Measurements from ENCODE around the gene TRAM2. TPM values are rescaled to one million over a fixed set of nuclear protein-coding genes. Genes with fewer than 3 reads are reported as not detected.

TRAM2 gene
- total RNA-seq, 4 donors from 2014 or later, result 3.8 to 33.2 (median 17.6) TPM

DNA sequence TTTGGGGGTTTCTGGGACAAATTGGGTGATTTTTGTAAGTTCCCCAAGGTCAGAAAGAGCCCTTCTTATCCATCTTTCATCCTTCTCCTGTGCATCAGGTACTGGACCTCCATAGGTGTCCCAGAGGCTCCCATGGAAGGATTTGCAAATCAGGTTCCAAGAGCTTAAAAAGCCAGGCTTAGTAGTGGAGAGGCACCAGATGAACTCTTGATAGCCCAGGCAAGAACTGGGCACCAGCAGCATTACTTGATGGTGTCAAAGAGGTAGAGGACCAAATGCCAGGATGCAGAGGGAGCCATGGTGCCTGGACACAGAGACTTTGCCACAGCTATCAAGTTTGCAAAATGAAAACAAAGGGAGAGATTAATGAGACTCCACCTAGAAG, 20.9 kb upstream of the TRAM2 start:
- Histone ChIP-seq H3K27ac (peak overlapping the region; percentile 49 to 52), H3K4me3 (no peak overlapping the region), H3K4me1 (peaks cover 0 to 5% of the 10 kb centered on the region in 2 donors), H3K9me3 (no peaks in the 10 kb centered on the region), H3K36me3 (no peaks in the 10 kb centered on the region), H3K27me3 (no peaks in the 10 kb centered on the region)
- TF ChIP-seq POLR2A (IDR thresholded peaks at IDR 0.05), result no peak
- TF ChIP-seq, protein P1, sequence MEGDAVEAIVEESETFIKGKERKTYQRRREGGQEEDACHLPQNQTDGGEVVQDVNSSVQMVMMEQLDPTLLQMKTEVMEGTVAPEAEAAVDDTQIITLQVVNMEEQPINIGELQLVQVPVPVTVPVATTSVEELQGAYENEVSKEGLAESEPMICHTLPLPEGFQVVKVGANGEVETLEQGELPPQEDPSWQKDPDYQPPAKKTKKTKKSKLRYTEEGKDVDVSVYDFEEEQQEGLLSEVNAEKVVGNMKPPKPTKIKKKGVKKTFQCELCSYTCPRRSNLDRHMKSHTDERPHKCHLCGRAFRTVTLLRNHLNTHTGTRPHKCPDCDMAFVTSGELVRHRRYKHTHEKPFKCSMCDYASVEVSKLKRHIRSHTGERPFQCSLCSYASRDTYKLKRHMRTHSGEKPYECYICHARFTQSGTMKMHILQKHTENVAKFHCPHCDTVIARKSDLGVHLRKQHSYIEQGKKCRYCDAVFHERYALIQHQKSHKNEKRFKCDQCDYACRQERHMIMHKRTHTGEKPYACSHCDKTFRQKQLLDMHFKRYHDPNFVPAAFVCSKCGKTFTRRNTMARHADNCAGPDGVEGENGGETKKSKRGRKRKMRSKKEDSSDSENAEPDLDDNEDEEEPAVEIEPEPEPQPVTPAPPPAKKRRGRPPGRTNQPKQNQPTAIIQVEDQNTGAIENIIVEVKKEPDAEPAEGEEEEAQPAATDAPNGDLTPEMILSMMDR (IDR thresholded peaks at IDR 0.05), result no peak
- no peak for DNase-seq
- intact Hi-C loops (cut with DNase I; ENCODE audit: low total_unique reads), result loop anchor here (5.0 to 10.0 kb wide), 2 partner anchors 67 to 180 kb away; no protein-coding TSS in a partner anchor

DNA sequence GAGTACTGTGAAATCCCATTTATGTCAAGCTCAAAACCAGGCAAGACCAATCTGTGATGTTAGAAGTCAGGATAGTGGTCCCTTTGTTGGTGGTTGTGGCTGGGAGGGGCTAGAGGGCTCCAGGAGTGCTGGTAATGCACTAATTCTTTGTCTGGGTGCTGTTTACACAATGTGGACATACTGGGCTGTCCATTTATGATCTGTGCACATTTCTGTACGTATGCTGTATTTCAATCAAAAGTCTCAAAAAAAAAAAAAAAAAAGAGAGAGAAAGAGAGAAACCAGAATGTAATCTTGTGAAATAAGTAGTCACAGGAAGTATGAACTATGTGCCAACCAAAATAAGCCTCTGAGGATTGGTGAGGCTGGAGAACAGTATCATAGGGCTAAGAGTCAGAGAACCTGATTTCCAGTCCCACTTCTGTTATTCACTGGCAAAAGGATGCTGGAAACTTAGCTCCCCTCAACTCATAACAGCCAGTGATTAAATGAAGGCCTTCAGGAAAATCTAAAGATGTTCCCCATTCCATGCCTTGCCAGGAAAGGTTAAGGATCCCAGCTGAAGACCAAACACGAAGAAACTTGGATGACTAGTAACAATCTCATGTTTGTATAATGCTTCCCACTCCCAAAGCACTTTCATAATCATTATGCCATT, 19.6 kb upstream of the TRAM2 start:
- peaks cover 0 to 5% of the 10 kb centered on the region in 2 donors for H3K4me1 ChIP-seq
- no peaks in the 10 kb centered on the region for H3K9me3 ChIP-seq
- intact Hi-C loops (cut with DNase I; ENCODE audit: low total_unique reads), result loop anchor here (5.0 to 10.0 kb wide), 2 partner anchors 68 to 179 kb away; no protein-coding TSS in a partner anchor
- no peak for DNase-seq
- TF ChIP-seq, protein P1 (IDR thresholded peaks at IDR 0.05), result no peak
- TF ChIP-seq POLR2A (IDR thresholded peaks at IDR 0.05), result no peak
- no peaks in the 10 kb centered on the region for H3K27me3 ChIP-seq
- H3K27ac ChIP-seq, result peak overlapping the region; percentile 75 to 84
- no peak overlapping the region for H3K4me3 ChIP-seq
- no peaks in the 10 kb centered on the region for H3K36me3 ChIP-seq

DNA sequence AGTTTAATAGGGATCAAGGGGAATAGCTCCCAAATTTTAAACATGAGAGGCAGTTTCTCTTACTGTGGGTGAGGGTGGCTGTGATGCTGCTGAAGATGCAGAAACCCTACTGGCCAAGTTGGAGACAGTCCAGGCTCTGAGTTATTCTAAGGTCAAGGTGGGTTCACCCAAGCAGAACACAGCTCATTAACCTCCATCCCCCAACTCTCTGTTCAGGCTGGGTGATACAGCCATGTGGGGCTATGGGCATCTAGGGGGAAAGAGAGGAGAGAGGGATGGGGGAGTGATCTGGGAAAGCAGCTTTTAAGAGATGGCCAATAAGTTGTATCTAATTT, 18.9 kb upstream of the TRAM2 start:
- intact Hi-C loops (cut with DNase I; ENCODE audit: low total_unique reads), result loop anchor here (5.0 to 10.0 kb wide), 2 partner anchors 69 to 178 kb away; no protein-coding TSS in a partner anchor
- Histone ChIP-seq H3K27ac (peak overlapping the region; percentile 75 to 84), H3K9me3 (no peaks in the 10 kb centered on the region), H3K4me3 (no peak overlapping the region), H3K27me3 (no peaks in the 10 kb centered on the region), H3K4me1 (peaks cover 0 to 5% of the 10 kb centered on the region in 2 donors), H3K36me3 (no peaks in the 10 kb centered on the region)
- no peak for DNase-seq
- TF ChIP-seq, protein P1 (IDR thresholded peaks at IDR 0.05), result no peak
- no peak for TF ChIP-seq POLR2A (IDR thresholded peaks at IDR 0.05)

DNA sequence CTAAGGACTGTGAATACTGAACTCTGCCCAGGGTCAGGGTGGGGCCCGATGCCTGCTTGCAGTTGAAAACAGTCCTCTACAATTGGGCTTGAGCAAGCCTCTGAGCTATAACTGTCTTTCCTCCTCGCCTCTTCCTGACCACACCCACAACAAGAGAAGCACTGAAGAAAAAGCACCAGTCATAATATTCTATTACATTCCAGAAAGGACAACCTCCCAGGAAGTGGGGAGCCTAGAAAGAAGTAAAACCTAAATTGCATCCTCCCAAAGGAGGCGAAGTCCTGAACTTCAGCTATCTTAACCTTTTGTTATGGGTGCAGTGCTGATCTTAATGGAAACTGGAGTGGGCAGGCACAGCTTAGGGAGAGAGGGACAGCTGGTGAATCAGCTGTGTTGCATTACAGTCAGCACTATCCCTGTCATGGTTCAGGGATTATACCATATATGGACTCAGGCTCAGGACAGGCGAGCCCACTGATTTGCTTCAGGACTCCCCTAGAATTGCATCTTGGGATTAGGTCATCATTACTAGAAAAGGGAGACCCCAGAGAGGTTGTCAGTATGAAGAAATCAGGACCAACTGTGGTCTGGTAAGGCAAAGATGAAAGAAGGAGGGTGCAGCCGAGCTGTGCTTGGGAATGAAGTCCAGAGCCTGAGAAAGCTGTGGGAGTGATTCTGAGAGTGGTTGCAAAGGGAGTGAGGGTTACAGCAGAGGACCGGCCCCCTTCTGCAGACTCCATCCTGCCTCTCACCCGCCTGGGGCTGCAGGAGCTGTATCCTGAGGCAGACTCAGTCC, 18.3 kb upstream of the TRAM2 start:
- Histone ChIP-seq H3K27me3 (no peaks in the 10 kb centered on the region), H3K4me1 (peaks cover 0 to 5% of the 10 kb centered on the region in 2 donors), H3K4me3 (no peak overlapping the region), H3K9me3 (no peaks in the 10 kb centered on the region), H3K27ac (peak overlapping the region; percentile 75 to 84), H3K36me3 (no peaks in the 10 kb centered on the region)
- TF ChIP-seq, protein P1 (IDR thresholded peaks at IDR 0.05), result no peak
- no peak for TF ChIP-seq POLR2A (IDR thresholded peaks at IDR 0.05)
- peak; percentile 55 to 63 for DNase-seq
- intact Hi-C loops (cut with DNase I; ENCODE audit: low total_unique reads), result loop anchor here (5.0 to 10.0 kb wide), 2 partner anchors 70 to 178 kb away; no protein-coding TSS in a partner anchor

DNA sequence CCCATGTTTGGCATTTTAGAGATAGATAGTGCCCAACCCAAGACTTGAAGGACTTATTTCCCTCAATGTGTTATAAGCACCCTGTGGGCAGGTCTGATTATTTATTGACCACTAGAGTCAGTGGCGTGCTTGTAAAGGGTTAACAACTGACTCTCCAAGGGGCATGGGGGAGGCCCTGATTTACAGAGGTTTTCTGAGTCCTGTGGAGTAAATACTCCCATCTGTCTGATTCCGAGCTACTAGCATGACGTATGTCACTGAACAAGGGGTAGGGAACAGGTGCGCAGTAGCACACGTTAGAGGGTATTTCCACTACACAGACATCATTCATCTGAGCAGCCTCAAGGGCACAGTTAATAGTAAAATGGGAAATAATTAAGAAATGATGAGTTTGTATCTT, 17.4 kb upstream of the TRAM2 start:
- intact Hi-C loops (cut with DNase I; ENCODE audit: low total_unique reads), result loop anchor here (10.0 kb wide), 1 partner anchor 71 kb away; no protein-coding TSS in a partner anchor
- H3K36me3 ChIP-seq, result no peaks in the 10 kb centered on the region
- no peaks in the 10 kb centered on the region for H3K9me3 ChIP-seq
- peak overlapping the region; percentile 75 to 84 for H3K27ac ChIP-seq
- peaks cover 0 to 5% of the 10 kb centered on the region in 2 donors for H3K4me1 ChIP-seq
- no peak for DNase-seq
- H3K27me3 ChIP-seq, result no peaks in the 10 kb centered on the region
- H3K4me3 ChIP-seq, result no peak overlapping the region
- TF ChIP-seq, protein P1 (IDR thresholded peaks at IDR 0.05), result no peak
- no peak for TF ChIP-seq POLR2A (IDR thresholded peaks at IDR 0.05)
